CD4-positive, alpha-beta T cell treated with Interleukin-17A for 1 hour (primary cell): Measurements from ENCODE around the gene DIAPH3.

ENCODE experiments used
- DNase-seq: peaks from one replicate; pipeline ENCODE4 v3.0.0-alpha.2; 2020

The DIAPH3 gene

DNA sequence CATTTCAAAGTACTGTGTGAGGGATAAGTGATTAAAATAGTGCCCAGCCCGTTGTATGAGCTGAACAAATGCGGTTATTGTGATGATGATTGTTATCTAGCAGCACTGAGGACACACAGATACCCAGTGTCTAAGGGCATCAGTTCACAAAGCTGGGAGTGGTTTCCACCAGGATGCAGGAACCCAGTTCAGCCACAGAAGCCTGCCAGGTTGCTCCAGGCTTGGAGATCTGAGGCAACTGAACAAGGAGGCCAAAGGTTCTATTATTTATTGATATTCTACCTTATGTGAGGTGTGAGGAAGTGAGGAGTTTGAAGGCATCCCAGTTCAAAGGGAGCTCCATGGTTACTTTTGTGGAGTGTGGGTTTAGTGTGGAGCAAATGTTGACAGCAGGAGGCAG lies 13.2 kb downstream of the DIAPH3 start:
- no peak for DNase-seq

DNA sequence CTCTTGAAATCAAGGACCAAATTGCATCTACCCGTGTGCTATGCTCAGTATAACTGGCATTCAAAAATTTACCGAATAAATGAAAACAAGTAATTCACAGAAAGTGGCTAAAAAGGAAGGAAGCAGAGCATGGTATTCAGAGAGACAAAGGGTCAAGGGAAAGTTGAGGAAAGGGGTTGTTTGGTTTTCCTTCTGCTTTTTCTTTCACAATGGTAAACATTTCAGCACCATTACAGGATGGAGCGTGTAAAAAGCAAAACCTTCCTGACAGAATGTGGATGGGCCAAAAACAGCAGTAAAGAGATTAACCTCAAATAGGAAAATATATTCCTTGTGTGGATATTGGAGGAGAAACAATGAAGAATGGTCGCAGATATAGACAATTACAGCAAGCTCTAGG lies 14.8 kb downstream of the DIAPH3 start:
- no peak for DNase-seq

DNA sequence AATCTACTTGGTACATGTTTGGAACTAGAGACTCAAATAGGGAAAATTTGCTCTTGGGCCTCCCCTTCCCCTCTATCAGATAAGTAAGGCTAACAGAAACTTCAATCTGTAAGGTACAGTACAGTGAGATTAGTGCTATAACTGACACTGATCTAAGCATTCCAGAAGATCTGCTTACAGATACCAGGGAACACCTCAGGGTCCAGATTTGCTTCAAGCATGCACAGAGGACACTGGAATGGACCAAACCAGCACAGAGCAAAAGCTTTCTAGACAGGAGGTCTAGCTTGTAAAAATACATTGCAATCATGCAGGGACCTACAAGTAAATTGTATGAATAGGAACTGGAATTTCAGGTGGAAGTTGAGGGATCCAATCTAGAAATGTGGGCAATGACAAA lies 16.4 kb downstream of the DIAPH3 start:
- DNase-seq = no peak

DNA sequence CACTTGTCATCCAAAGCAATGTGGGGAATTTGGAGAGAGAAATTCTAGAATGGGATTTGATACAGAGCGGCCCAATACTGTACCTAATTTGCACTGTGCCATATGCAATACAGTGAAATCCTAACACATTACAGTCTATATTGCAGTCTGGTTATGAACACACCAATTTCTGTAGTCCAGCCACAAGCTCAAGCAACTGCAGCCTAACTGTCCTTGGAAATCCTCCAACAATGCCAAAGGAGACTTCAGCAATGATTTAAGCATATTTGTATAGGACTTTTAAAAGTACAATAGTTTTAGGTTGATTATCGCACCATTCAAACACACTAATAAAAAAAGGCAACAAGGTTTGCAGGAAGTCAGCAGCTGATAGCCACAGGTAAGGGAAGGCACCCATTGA lies 17.3 kb downstream of the DIAPH3 start:
- DNase-seq = no peak

DNA sequence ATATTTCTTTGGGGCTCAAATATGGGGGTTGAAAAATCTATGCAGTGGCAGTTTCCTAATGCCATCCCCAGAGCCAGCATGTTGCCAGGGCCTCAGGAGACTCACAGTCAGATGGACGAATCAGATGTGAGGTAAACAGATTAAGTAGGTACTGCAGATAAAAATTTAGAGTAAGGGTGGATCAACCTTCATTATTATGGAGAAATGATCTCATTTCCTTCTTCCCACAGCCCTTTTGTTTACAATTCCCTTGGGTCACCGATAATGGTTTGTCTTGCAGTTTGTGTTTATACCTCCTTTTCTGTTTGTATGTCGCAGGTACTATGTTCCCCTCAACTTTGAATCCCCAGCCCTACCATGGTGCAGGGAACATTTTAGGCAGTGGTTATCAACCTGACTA lies 20.0 kb downstream of the DIAPH3 start:
- DNase-seq = no peak

DNA sequence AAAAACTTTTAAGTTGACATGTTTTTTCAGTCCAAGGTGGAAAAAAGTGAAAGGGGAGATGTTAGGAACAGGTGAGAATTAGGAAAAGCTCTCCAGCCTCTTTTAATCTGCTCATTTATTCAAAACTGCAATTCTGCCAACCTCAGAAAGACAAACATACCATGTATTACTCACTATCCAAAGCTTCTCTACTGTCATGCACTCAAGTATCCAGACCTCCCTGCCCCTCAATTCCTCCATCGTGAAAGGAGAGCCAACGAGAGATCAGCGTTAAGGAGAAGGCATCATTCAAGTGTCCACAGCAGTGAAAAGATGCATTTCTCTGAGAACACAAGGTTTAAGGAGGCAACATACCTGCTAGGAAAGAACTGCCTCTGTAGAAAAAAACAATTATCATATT lies 24.5 kb downstream of the DIAPH3 start:
- DNase-seq = no peak

DNA sequence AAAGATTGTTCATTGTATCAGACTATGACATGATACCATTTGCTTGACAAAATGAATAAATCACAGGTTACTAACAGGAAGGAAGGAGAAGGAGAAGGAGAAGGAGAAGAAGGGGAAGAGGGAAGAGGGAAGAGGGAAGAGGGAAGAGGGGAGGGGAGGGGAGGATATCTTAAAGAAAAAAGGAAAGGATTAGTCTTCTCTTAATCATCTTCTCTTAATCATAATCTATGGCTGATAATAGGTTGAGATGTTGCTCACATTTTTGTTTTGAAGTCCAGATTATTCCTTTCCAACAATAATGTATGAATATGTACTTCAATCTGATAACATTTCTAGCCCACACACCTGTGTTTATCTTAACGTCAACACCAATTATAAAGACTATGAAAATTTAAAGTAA lies 25.1 kb downstream of the DIAPH3 start:
- no peak for DNase-seq

DNA sequence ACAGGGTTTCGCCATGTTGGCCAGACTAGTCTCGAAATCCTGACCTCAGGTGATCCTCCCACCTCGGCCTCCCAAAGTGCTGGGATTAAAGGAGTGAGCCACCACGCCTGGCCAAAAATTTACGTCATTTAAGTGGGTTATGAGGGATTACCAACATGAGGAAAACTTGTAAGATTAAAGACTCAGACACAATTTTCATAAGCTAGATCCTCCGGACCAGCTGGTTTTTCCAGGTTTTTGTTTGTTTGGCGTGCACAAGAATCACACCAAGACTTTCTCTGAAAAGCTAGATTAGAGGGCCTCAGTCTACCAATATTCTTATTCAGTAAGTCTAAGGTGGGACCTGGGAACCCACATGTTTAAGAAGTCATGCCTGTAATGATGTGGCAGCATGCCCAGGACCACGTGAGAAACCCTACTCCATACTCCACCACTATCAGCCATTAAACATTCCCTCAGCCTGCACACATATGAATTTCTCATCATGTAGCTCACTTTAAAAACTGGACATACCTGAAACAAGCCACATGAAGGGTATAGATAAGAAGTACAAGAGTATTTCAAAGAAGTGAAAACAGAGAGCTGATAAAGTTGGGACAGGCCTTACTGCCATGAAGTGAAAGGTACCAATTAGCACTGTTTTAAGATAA lies 25.7 kb downstream of the DIAPH3 start:
- DNase-seq = no peak

DNA sequence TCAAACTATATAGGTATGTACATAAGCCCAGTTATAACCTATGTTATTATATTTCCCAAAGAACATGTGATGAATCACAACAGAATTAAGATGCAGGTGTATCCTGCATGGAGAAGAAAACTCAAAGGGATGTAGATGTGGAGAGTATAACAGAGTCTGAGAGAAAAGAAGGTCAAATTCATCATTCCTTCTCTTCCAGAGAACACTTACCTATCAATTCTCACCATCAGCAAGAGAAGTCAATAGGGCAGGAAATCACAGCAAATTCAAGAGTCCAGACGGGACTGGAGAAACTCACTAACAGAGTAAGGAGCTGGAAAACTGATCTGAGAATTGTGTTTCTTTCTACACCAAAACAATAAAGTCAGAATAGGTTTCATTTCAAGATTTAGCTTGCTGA lies 28.4 kb downstream of the DIAPH3 start:
- DNase-seq = no peak

DNA sequence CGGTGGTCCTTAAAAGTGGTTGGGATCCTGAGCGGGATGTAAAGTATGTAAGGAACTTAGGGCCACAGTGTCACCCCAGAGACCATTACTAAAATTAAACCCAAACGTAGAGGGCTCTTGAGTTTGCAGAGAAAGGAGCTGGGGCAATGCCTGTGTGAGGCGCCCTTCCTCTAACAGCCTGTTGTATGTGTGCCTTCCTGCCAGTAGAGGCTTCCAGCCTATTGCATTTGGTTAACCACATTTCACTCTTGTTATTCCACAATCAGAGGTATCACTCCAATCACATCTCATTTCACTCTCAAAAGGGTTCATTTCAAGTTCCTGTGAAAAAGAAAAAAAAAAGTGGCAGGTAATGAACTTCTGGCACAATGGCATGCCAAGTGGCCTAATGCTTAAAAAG lies 29.4 kb downstream of the DIAPH3 start:
- no peak for DNase-seq

DNA sequence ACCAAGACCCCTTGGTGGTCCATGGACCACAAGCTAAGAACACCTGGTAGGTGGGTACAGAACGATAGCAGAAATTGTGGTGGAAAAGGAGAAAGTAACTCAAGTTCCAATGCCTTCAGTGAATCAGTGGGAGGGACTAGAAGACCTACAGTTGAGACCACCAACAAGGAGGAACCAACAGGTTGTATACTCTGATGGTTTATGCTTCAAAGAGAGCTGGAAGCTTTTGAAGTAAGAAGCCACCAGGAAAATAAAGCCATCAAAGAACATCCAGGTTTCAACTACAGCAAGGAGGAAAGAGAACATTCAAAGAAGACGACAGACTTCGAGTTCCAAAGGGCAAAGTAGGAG lies 42.4 kb downstream of the DIAPH3 start:
- DNase-seq = no peak

DNA sequence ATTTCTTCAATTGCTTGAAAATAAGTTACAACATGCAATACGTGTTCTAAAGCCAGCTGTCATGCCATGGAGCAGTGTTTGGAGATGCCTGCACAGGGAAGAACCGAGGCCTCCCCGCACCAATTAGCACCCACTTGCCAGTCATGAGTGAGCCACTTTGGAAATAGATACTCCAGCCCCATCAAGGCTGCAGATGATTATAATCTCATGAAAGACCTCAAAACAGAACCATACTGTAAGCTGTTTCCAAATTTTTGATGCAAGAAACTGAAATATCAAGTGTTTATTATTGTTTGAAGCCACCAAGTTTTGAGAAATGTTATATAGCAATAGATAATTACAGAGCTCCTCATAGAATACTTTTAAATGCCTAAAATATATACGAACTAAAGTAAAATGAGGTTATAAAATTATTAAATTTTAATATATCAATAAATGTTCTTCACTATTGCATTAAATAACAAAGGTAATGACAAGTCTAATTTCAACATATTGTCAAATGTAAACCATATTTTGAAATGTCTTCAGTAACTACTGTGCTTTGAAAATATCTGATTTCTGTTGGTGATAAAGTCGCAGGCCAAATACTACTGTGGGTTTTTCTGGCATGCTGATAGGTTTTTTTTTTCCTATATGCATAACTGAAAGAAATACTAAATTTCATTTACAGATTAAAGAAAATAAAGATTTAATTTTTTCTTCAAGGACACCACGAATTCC lies 43.0 kb downstream of the DIAPH3 start:
- no peak for DNase-seq

DNA sequence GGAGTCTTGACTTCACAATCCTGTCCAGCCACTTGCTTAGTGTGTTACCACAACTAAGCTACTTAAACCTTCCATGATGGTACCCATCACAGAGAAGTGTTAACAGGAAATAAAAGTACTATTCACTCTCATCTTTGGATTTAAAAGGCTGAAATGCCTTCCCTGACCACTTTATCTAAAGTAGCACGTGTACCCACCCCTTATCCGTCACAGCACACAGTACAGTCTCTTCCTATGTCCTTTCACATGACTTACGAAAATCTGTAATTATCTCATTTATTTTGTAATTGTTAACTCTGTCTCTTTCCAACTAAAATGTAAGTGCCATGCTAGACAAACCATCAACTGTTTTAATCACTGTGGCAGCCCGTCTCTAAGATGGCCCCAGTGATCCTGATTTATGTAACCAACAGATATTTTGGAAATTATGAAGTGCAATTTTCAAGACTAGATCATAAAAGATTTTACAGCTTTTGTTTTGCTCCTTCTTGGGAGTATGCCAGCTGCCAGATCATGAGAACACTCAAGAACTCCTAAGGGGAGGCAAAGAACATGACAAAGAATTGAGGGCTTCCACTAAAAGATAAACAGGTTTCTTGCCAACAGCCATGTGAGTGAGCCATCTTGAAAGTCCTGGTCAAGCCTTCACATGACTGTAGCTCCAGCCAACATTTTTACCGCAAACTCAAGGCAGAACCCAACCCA lies 44.9 kb downstream of the DIAPH3 start:
- DNase-seq = no peak

DNA sequence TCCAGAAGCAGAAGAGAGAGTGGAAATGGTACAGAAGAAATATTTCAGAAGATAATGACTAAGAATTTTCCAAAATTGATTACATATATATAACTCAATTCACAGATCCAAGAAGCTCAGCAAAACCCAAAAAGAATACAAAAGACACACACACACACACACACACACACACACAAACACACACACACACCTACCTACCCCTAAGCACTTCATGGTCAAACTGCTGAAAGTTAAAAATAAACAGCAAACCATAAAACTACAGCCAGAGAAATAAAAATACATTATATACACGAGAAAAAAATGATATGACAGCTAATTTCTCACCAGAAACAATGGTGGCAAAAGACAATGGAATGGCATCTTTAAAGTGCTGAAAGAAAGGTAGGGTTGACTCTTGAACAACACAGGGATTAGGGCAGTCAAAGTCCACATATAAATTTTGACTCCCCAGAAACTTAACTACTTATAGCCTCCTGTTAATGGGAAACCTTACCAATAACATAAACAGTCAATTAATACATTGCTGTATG lies 49.2 kb downstream of the DIAPH3 start:
- no peak for DNase-seq

DNA sequence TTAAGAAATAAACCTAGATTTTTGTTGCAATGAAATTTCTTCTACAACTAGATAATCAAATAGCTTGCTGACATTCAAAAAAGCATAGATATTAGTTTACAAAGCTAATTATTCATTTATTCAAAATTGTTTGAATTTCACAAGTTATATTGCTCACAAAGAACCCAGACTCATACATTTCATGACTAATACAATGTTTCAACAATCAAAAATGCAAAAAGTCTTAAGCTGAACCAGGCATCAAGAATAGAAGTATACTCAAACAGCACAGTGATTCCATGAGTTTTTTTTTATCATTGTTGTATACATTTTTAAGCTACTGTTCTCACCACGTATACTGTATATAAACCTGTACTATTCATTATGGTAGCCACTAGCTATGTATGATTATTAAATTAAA lies 51.0 kb downstream of the DIAPH3 start:
- DNase-seq = no peak

DNA sequence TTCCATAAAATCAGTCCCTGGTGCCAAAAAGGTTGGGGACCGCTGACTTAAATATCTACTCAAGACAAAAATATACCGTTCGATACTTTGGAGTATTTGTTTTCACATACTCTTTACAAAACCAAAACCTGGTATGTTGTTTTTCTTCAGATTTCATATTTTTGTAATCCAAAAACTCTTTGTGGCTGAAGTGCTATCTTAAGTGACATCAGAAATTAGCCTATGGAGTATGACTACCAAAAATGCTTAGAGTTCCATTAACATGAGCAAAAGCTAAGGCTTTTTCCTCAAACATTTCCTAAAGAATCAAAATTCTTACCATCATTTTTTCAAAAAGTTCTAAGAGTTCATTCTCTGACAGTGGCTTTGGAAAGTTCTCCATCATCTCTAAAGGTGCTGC lies 52.0 kb downstream of the DIAPH3 start:
- DNase-seq = no peak

DNA sequence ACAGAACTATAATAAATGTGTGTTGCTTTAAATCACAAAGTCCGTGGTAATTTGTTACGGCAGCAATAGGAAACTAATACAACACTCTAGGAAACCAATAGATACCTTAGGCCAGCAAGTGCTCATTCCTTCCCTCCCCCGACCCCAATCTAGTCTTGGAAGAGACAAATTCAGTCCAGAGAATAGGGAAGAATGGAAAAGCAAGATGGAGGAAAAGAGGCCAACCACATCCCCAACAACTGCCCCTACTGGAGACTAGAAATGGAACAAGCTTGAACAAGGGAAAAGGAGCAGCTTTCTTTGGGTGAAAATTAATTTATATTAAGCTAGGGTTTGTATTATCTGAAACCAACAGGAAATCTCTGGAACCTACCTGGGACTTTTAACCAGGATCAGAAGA lies 54.4 kb downstream of the DIAPH3 start:
- no peak for DNase-seq

DNA sequence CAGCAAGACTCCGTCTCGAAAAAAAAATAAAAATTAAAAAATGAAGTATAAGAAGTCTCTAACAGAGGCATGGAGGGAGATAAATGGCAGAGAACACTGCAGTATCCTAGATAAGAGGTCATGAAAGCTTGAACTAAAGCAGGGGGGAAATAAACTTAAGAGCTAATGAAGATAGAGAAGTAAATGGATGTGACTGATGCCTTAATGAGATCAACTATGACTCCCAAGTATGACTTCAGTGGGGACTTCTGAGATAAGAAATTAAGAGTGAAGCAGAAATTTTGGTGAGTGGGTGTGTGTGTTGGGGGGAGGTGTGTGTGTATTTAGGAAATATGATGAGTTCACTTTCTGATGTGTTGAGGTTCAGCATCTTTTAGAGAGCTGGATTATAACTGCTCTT lies 55.1 kb downstream of the DIAPH3 start:
- no peak for DNase-seq

DNA sequence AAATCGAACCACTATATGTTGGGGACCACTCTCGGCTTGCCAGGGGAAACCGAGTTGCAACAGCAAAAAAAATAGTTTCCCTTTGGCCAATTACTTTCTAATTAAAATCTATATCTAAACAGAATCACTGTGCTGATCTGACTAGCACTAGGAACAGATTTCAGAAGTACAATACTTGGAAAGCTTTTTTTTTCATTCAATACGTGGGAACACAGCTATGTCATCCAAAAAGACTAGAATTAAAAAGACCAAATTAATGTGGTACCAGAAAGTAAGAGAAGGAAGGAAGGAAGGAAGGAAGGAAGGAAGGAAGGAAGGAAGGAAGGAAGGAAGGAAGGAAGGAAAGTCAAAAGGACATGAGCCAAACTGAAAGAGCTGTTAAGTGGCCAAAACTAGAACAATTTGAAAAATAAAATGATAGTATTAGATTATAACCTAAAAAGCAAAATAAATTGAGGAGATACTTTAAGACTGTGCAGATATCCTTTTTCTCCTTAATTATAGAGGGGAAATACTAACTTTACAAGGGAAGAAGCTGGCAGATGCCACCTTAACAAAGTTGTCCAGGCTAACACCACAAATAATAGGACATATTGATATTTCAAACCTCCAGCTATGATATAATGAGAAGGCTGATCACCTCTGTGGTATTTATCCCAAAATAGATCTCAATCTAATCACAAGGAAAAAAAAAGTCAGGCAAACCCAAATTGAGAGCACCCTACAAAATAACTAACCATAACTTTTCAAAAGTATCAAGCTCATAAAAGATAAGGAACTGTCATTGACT lies 63.9 kb downstream of the DIAPH3 start:
- no peak for DNase-seq

DNA sequence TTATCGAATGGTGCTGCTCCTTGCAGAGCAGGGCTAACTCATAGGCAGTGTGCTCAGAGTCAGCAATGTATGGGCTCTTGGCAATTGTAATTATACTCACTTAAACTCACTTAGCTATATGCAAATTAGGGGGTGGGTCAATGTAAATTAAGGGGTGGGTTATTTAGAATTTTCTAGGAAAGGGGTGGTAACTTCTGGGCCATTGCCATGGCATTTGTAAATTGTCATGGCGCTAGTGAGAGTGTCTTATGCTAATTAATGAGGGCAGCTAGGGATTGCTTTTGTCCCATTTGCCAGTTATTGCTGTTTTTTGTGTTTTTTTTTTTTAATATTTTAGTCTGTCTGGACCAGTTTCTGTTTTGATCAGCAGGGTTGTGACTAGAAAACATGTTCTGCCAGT lies 68.4 kb downstream of the DIAPH3 start:
- no peak for DNase-seq

DNA sequence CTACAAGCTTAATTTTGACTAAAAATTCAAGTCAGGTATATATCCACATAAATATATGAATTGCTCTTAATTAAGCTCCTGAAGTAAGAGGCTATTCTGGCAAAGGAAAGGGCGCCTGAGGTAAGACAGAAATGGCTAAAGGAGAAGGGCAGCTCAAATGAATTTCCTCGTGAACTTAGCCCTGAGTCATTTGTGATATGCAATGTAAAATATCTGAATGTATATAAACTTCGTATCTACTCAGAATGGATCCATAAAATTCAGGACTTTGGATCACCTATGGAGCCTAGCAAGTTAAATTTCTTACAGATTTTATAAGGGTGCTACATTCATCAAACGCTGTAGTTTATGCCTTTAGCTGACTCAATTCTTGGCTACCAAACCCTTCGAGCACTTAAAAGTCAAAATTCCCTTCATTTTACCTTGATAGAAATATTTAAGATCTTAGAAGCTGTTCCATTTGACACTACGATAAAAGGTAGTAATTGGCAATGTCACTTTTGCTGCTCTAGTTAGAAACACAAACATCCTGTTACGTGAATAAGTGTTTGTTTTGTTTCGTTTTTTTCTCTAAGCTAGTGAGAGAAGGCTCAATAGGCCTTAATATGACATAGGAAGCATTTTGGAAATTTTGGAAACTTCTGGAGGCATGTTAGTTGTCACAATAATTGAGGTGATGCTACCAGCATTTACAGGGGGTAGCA lies 69.2 kb downstream of the DIAPH3 start:
- no peak for DNase-seq

DNA sequence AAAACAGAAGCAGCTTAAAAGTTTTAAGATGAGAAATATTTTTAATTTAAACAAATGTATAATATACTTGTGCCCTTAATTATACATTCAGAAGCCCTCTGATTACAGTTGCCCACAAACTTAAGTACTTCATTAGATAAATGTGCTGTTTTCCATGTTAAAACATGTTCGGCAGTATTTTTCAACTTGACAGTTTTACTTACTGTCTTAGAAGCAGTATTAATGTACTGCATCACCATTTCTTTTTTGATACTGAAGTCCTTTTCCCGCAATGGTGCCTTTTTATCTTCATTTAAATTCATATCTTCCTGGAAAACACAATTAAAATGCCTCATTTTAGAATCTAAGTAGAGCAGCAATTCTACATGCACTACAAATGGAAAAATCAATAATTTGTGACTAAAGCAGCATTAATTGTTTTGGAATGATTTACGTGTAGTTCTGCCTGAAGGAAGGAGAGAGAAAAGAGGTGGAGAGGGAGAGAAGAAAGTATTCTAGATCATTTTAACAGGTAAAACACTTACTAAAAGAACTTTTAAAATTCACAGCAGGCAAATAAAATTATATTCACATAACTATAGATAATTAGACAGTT lies 70.2 kb downstream of the DIAPH3 start:
- DNase-seq = no peak
